GM12878 (cell line): ENCODE measurements around the gene NEK1. TPM values are rescaled to one million over a fixed set of nuclear protein-coding genes. Genes with fewer than 3 reads are reported as not detected.

Experiments
- ATAC-seq: fragments of 200-7000 bp; cut with Tn5 transposase; 3 replicates; pipeline ENCODE4 v1.9.1; 2020; ENCODE audit warnings: mild to moderate bottlenecking, moderate library complexity
- BruUV-seq: library from RNA; stranded (reverse); fragments of 400-500 nt; replicated peaks from 2 replicates; lab custom pipeline; 2021; lab: Mats Ljungman, UMichigan
- CTCF ChIA-PET: fragments of 300-600 bp; sonication (Branson Sonifier 250); formaldehyde crosslinking; extraction: SDS; loops from one replicate; lab custom pipeline; 2021; ENCODE audit warnings: inconsistent platforms; lab: Yijun Ruan, JAX
- POLR2A ChIA-PET: fragments of 350-600 bp; formaldehyde crosslinking; extraction: SDS; loops from one replicate; lab custom pipeline; 2021; ENCODE audit warnings: inconsistent platforms; lab: Charles Lee
- RAD21 ChIA-PET: fragments of 300-600 bp; sonication (Branson Sonifier 250); formaldehyde crosslinking; loops from one replicate; lab custom pipeline; 2023; ENCODE audit warnings: antibody characterized with exemption; ENCODE audit not compliant: unreplicated experiment; lab: Charles Lee
- SMC1A ChIA-PET: fragments of 300-600 bp; sonication (Branson Sonifier 250); formaldehyde crosslinking; loops from one replicate; lab custom pipeline; 2023; ENCODE audit not compliant: unreplicated experiment, uncharacterized antibody; lab: Charles Lee
- DNase-seq: peaks from one replicate; pipeline ENCODE4 v3.0.0-alpha.2; 2011; ENCODE audit warnings: low read depth, low spot score
- FAIRE-seq: peaks from 3 replicates; lab custom pipeline; 2011; peaks lifted over from hg19 to GRCh38; lab: Jason Lieb, UNC
- H2AFZ ChIP-seq: 2 replicates; pipeline ENCODE4 v1.6.0; 2011; ENCODE audit warnings: low read depth, low read length, control low read depth; ENCODE audit not compliant: control insufficient read depth
- H3K27ac ChIP-seq: 2 replicates; pipeline ENCODE4 v1.5.1; 2011; ENCODE audit warnings: control low read depth; ENCODE audit not compliant: control insufficient read depth, insufficient read depth
- H3K27me3 ChIP-seq, 2 experiments: replicated peaks in 1 of 2; 2 replicates each; pipeline versions ENCODE4 v1.6.0 to v1.6.1; 2011; ENCODE audit warnings: low read length in 1 of 2; ENCODE audit not compliant: control insufficient read depth in 2 of 2, insufficient read depth in 2 of 2
- H3K36me3 ChIP-seq, 2 experiments: 2 replicates each; pipeline ENCODE4 v1.5.1; 2011; ENCODE audit warnings: low read length in 1 of 2; ENCODE audit not compliant: control insufficient read depth in 2 of 2, insufficient read depth in 2 of 2
- H3K4me1 ChIP-seq: 2 replicates; pipeline ENCODE4 v1.6.1; 2011; ENCODE audit warnings: mild to moderate bottlenecking, low read length, moderate library complexity, mixed read lengths; ENCODE audit not compliant: control insufficient read depth, insufficient read depth
- H3K4me2 ChIP-seq: 2 replicates; pipeline ENCODE4 v1.6.0; 2011; ENCODE audit warnings: control low read depth; ENCODE audit not compliant: control insufficient read depth, insufficient read depth
- H3K4me3 ChIP-seq: fragments of 200-600 bp; sonication (generic); 2 replicates; pipeline ENCODE4 v1.5.1; 2016
- H3K79me2 ChIP-seq: 2 replicates; pipeline ENCODE4 v1.6.0; 2011; ENCODE audit warnings: low read length; ENCODE audit not compliant: control insufficient read depth, insufficient read depth
- H3K9ac ChIP-seq: 2 replicates; pipeline ENCODE4 v1.8.0; 2011; ENCODE audit warnings: low read length, control low read depth, mixed read lengths; ENCODE audit not compliant: control insufficient read depth, insufficient read depth
- H3K9me3 ChIP-seq: replicated peaks from 3 replicates; pipeline ENCODE4 v1.5.1; 2011; ENCODE audit warnings: mild to moderate bottlenecking, low read length; ENCODE audit not compliant: control insufficient read depth, insufficient read depth
- H4K20me1 ChIP-seq: 2 replicates; pipeline ENCODE4 v1.6.0; 2011; ENCODE audit not compliant: control insufficient read depth, insufficient read depth
- CBX5 ChIP-seq: sonication (generic); IDR thresholded peaks from 2 replicates; pipeline ENCODE4 v1.6.1; 2016; ENCODE audit warnings: low read depth, moderate library complexity, mild to moderate bottlenecking, inconsistent platforms
- FOXK2 ChIP-seq: fragments of 450-650 bp; IDR thresholded peaks from 2 replicates; pipeline ENCODE4 v1.6.1; 2017; ENCODE audit warnings: mild to moderate bottlenecking, moderate library complexity
- IKZF1 ChIP-seq: fragments of 450-650 bp; conservative IDR thresholded peaks from 2 replicates; pipeline ENCODE4 v1.6.1; 2017; ENCODE audit warnings: antibody characterized with exemption, mild to moderate bottlenecking
- YY1 ChIP-seq: IDR thresholded peaks from 2 replicates; pipeline ENCODE4 v1.6.1; 2011; ENCODE audit warnings: low read depth, mild to moderate bottlenecking, low read length
- WGBS: methylation state at CpG from one replicate; pipeline ENCODE4 v1.1.6; 2016; ENCODE audit warnings: low lambda C conversion rate; ENCODE audit not compliant: insufficient replicate concordance, insufficient coverage; ENCODE audit errors: missing lambda C conversion rate; 5-methylcytosine and 5-hydroxymethylcytosine counted together
- in situ Hi-C: fragments of 300-500 bp; cut with MboI; formaldehyde crosslinking; loops from 9 replicates; pipeline ENCODE4 v1.14.3; 2018; ENCODE audit warnings: mixed read lengths
- intact Hi-C: fragments of 100-400 bp; cut with micrococcal nuclease; formaldehyde crosslinking; loops from one replicate; pipeline ENCODE4 v1.14.2; 2022; ENCODE audit not compliant: unreplicated experiment
- polyA plus RNA-seq, 11 experiments: library from polyadenylated mRNA; depleted of rRNA in 4 of 11; unstranded in 6 of 11; stranded (reverse) in 5 of 11; fragments of >200 nt; fragmentation: Nextera tagmentation in 4 of 11; fragmentation: Illumina TruSeq in 1 of 11; extraction: Ambion mirVana in 4 of 11; extraction: Trizol in 1 of 11; gene quantifications; 1 replicate in 1 of 11; 2 replicates in 10 of 11; pipeline versions ENCODE4 v1.2.1 to v1.2.3, GENCODE V29; 2011 to 2016; ENCODE audit warnings: inconsistent platforms in 2 of 11, missing spikeins in 2 of 11, low read depth in 1 of 11
- total RNA-seq, 4 experiments: library from RNA; depleted of rRNA in 3 of 4; stranded (reverse); fragments of >200 nt in 3 of 4; fragmentation: Illumina TruSeq in 1 of 4; extraction: Trizol in 1 of 4; gene quantifications; 2 replicates each; pipeline versions ENCODE4 v1.2.1 to v1.2.3, GENCODE V29; 2013 to 2021
- TF ChIP-seq, protein P1 (sequence below): IDR thresholded peaks from 2 replicates; pipeline ENCODE4 v1.6.1; 2012; ENCODE audit warnings: low read length, inconsistent platforms

NEK1 gene
- total and polyA plus RNA-seq, 10 of the 15 experiments (the other 5 are each of a cell fraction or from before 2014, with no cell fraction given), result 4.9 to 16.1 (median 7.5) TPM

DNA sequence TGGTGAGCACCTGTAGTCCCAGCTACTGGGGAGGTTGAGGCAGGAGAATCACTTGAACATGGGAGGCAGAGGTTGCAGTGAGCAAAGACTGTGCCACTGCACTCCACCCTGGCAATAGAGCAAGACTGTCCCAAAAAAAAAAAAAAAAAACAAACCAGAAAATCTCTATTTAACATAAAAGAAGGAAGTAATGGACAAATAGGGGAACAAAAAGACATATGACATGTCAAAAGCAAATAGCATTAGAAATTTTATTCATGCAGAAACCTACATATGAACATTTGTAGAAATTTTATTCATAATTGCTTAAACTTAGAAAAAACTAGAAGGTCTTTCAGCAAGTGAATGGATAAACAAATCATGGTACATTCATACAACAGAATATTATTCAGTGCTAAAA, 244.6 kb downstream of the NEK1 start:
- in situ Hi-C loops, result no loop called here
- Histone ChIP-seq H3K79me2 (no peaks in the 10 kb centered on the region), H3K27ac (no peak overlapping the region), H3K4me1 (no peaks in the 10 kb centered on the region), H2AFZ (no peak overlapping the region), H3K27me3 (no peaks in the 10 kb centered on the region), H3K9ac (no peak overlapping the region), H3K4me2 (no peak overlapping the region), H3K4me3 (no peak overlapping the region), H4K20me1 (no peaks in the 10 kb centered on the region), H3K9me3 (peaks cover 7% of the 10 kb centered on the region; the same call in 2 of the 3 replicates), H3K36me3 (no peaks in the 10 kb centered on the region; a peak in 1 of 4 replicates)
- ChIA-PET POLR2A (interaction anchor here (0.6 to 0.7 kb wide), 2 partner anchors 13 to 118 kb away, joined by 4 to 7 read pairs; no protein-coding TSS in a partner anchor), RAD21 (interaction anchor here (0.6 to 1.0 kb wide), 3 partner anchors 22 to 63 kb away, joined by 3 to 4 read pairs (median 3); no protein-coding TSS in a partner anchor), SMC1A (interaction anchor here (0.9 to 1.7 kb wide), 4 partner anchors 9 to 70 kb away, joined by 3 to 9 read pairs (median 4); no protein-coding TSS in a partner anchor), CTCF (no interaction called here)
- no peak for ATAC-seq
- intact Hi-C loops, result no loop called here
- FAIRE-seq, result no peak
- no TSS peak for BruUV-seq
- DNase-seq, result no peak
- TF ChIP-seq YY1 (no peak), IKZF1 (no peak)
- TF ChIP-seq, protein P1, sequence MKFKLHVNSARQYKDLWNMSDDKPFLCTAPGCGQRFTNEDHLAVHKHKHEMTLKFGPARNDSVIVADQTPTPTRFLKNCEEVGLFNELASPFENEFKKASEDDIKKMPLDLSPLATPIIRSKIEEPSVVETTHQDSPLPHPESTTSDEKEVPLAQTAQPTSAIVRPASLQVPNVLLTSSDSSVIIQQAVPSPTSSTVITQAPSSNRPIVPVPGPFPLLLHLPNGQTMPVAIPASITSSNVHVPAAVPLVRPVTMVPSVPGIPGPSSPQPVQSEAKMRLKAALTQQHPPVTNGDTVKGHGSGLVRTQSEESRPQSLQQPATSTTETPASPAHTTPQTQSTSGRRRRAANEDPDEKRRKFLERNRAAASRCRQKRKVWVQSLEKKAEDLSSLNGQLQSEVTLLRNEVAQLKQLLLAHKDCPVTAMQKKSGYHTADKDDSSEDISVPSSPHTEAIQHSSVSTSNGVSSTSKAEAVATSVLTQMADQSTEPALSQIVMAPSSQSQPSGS, result no peak

DNA sequence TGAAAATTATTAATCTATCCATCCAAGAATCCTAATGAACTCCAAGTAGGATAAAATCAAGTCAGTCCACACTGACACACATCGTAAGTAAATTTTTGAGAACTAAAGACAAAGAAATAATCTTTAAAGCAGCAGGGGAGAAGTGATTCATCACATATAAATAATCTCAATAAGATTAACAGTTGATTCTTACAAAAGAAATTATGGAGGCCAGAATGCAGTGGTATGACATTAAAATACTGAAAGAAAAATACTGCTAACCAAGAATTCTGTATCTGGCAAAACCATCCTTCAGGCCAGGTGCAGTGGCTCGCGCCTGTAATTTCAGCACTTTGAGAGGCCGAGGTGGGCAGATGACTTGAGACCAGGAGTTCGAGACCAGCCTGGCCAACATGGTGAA, 245.6 kb downstream of the NEK1 start:
- H3K27me3 ChIP-seq, result no peaks in the 10 kb centered on the region
- TF ChIP-seq CBX5 (peak; percentile 78; the same call in 1 of the 2 replicates), FOXK2 (no peak)

More for the DNA sequence above, 245.6 kb downstream of the NEK1 start:
- Histone ChIP-seq H3K9ac (no peak overlapping the region), H3K79me2 (no peaks in the 10 kb centered on the region), H3K4me1 (no peaks in the 10 kb centered on the region), H3K36me3 (no peaks in the 10 kb centered on the region; a peak in 1 of 4 replicates), H3K4me2 (no peak overlapping the region), H4K20me1 (no peaks in the 10 kb centered on the region), H3K9me3 (peaks cover 7% of the 10 kb centered on the region; the same call in 2 of the 3 replicates), H3K4me3 (no peak overlapping the region), H3K27ac (no peak overlapping the region), H2AFZ (no peak overlapping the region)
- FAIRE-seq, result peak; percentile 18
- no peak for DNase-seq
- ChIA-PET CTCF (no interaction called here), POLR2A (interaction anchor here (0.6 kb wide), 1 partner anchor 322 kb away, joined by 6 read pairs; no protein-coding TSS in a partner anchor), SMC1A (no interaction called here), RAD21 (no interaction called here)
- in situ Hi-C loops (no loop called here), intact Hi-C loops (no loop called here)
- ATAC-seq, result no peak
- WGBS, result 66% methylated on average over 5 of the region's 5 CpGs
- BruUV-seq, result no TSS peak
